GM19193 (cell line): ENCODE results near the gene EXOC6B.

Experiments
- POLR2A ChIP-seq: IDR thresholded peaks from 4 replicates; pipeline ENCODE4 v1.6.1; 2011; ENCODE audit not compliant: insufficient read depth, insufficient read length; ENCODE audit errors: extremely low read depth

EXOC6B gene

GRCh38 chr2:72825257-72826155, at the start of gene EXOC6B:
TSS of gene EXOC6B (minus strand) at chr2:72826033.
- TF ChIP-seq POLR2A: peak; percentile 26

GRCh38 chr2:72871880-72872279, 46.0 kb upstream of the EXOC6B start:
- TF ChIP-seq POLR2A: no peak

GRCh38 chr2:72871060-72871459, 45.2 kb upstream of the EXOC6B start:
- TF ChIP-seq POLR2A: no peak

GRCh38 chr2:72864500-72864899, 38.7 kb upstream of the EXOC6B start:
- no peak for TF ChIP-seq POLR2A

- no peak for TF ChIP-seq POLR2A
Measured at GRCh38 chr2:72863046-72863445, 37.2 kb upstream of the EXOC6B start.

GRCh38 chr2:72862239-72862988, 36.6 kb upstream of the EXOC6B start:
- TF ChIP-seq POLR2A: no peak

GRCh38 chr2:72859831-72860262, 34.0 kb upstream of the EXOC6B start:
- no peak for TF ChIP-seq POLR2A

- TF ChIP-seq POLR2A: no peak
Measured at GRCh38 chr2:72851333-72851732, 25.5 kb upstream of the EXOC6B start.

GRCh38 chr2:72849138-72849462, 23.3 kb upstream of the EXOC6B start:
- TF ChIP-seq POLR2A: no peak

GRCh38 chr2:72848436-72849137, 22.8 kb upstream of the EXOC6B start:
- no peak for TF ChIP-seq POLR2A

GRCh38 chr2:72847534-72848315, 21.9 kb upstream of the EXOC6B start:
- no peak for TF ChIP-seq POLR2A

- no peak for TF ChIP-seq POLR2A
Measured at GRCh38 chr2:72846171-72847095, 20.6 kb upstream of the EXOC6B start.

- TF ChIP-seq POLR2A: no peak
Measured at GRCh38 chr2:72843301-72843700, 17.5 kb upstream of the EXOC6B start.
